GM12801 (cell line): ENCODE data around the gene RPA3.

Experiments used
- CTCF ChIP-seq: IDR thresholded peaks from one replicate; pipeline ENCODE4 v1.5.1; 2011; ENCODE audit warnings: control low read depth; ENCODE audit not compliant: insufficient read length; ENCODE audit errors: extremely low read depth

The RPA3 gene

GRCh38 chr7:7614018-7614741, 104.2 kb downstream of the RPA3 start:
- no peak for TF ChIP-seq CTCF

- TF ChIP-seq CTCF = no peak
Measured at GRCh38 chr7:7613210-7613609, 105.2 kb downstream of the RPA3 start.

GRCh38 chr7:7612519-7612918, 105.9 kb downstream of the RPA3 start:
- TF ChIP-seq CTCF = no peak

GRCh38 chr7:7609330-7609729, 109.1 kb downstream of the RPA3 start:
- TF ChIP-seq CTCF = no peak

- TF ChIP-seq CTCF = no peak
Measured at GRCh38 chr7:7607010-7607409, 111.4 kb downstream of the RPA3 start.

GRCh38 chr7:7596176-7596575, 122.2 kb downstream of the RPA3 start:
- no peak for TF ChIP-seq CTCF

GRCh38 chr7:7595451-7595850, 123.0 kb downstream of the RPA3 start:
- TF ChIP-seq CTCF = no peak
